Lower leg skin (tissue), 3 donors: Measurements from ENCODE around the gene MAP1LC3C.

Experiments used
- CTCF ChIP-seq, 3 donors: fragments of 450-650 bp; IDR thresholded peaks; one replicate each; pipeline ENCODE4 v1.5.1; 2016; ENCODE audit warnings: antibody characterized with exemption in 3 of 3, mild to moderate bottlenecking in 3 of 3, moderate library complexity in 2 of 3
- POLR2A ChIP-seq, 2 donors: fragments of 450-650 bp; IDR thresholded peaks; one replicate each; pipeline ENCODE4 v1.6.1; 2016 to 2017; ENCODE audit warnings: antibody characterized with exemption in 2 of 2, mild to moderate bottlenecking in 1 of 2, moderate library complexity in 1 of 2

- no peak for TF ChIP-seq CTCF (IDR thresholded peaks at IDR 0.05)
- TF ChIP-seq POLR2A (IDR thresholded peaks at IDR 0.05) = no peak
These were observed 7.1 kb upstream of the MAP1LC3C start for GRCh38 chr1:242005866-242006535.
